HG03457 (cell line): ENCODE results near the gene ALKAL2.

Experiments used
- ATAC-seq: cut with Tn5 transposase; IDR thresholded peaks from one replicate; pipeline ENCODE4 v1.9.1; 2021; ENCODE audit warnings: moderate number of reproducible peaks; ENCODE audit not compliant: unreplicated experiment

ALKAL2 gene

GRCh38 chr2:273333-273732 is 14.6 kb downstream of the ALKAL2 start:
- ATAC-seq: no peak

GRCh38 chr2:271917-272316 is 16.0 kb downstream of the ALKAL2 start:
- no peak for ATAC-seq

GRCh38 chr2:270861-271260 is 17.0 kb downstream of the ALKAL2 start:
- no peak for ATAC-seq

- ATAC-seq: no peak
These were observed 18.4 kb downstream of the ALKAL2 start for GRCh38 chr2:269356-270030.

GRCh38 chr2:268323-268722 is 19.6 kb downstream of the ALKAL2 start:
- ATAC-seq: no peak

- ATAC-seq: peak; percentile 91
These were observed 23.1 kb downstream of the ALKAL2 start, which contains the start of gene ACP1 for GRCh38 chr2:264493-265468. TSS of gene ACP1 (plus strand) at chr2:264947. CDS start at chr2:264965, 18 bp downstream.

- ATAC-seq: peak; percentile 15
These were observed 24.0 kb downstream of the ALKAL2 start, which contains the start of gene SH3YL1 for GRCh38 chr2:263774-264492. TSS of gene SH3YL1 (minus strand) at chr2:264032. CDS start at chr2:263984, 48 bp downstream.

- ATAC-seq: no peak
These were observed 24.7 kb downstream of the ALKAL2 start for GRCh38 chr2:263022-263738.

- no peak for ATAC-seq
These were observed 25.8 kb downstream of the ALKAL2 start for GRCh38 chr2:262117-262516.

- ATAC-seq: no peak
These were observed 27.3 kb downstream of the ALKAL2 start for GRCh38 chr2:260507-261161.

GRCh38 chr2:259789-260331 is 28.0 kb downstream of the ALKAL2 start:
- no peak for ATAC-seq

GRCh38 chr2:258933-259332 is 29.0 kb downstream of the ALKAL2 start:
- no peak for ATAC-seq

GRCh38 chr2:257842-258241 is 30.0 kb downstream of the ALKAL2 start:
- ATAC-seq: no peak

- ATAC-seq: no peak
These were observed 30.5 kb downstream of the ALKAL2 start for GRCh38 chr2:257429-257828.

GRCh38 chr2:256094-256493 is 31.8 kb downstream of the ALKAL2 start:
- ATAC-seq: no peak

GRCh38 chr2:255195-255594 is 32.7 kb downstream of the ALKAL2 start:
- no peak for ATAC-seq

- no peak for ATAC-seq
These were observed 33.6 kb downstream of the ALKAL2 start for GRCh38 chr2:254241-254640.

GRCh38 chr2:253202-253638 is 34.7 kb downstream of the ALKAL2 start:
- no peak for ATAC-seq

GRCh38 chr2:252001-252602 is 35.8 kb downstream of the ALKAL2 start:
- no peak for ATAC-seq
